ENCODE measurements around the gene ADAMTSL2.

ADAMTSL2 gene

GRCh38 chr9:133513214-133514100, 21.0 kb upstream of the ADAMTSL2 start:
- Histone ChIP-seq H3K18ac (ENCODE audit: low read depth in 1 of 2, low read length in 2 of 2) (peak overlapping the region in 1 of 2 experiments; percentile 14), H3K14ac (ENCODE audit: low read length in 2 of 2) (no peak overlapping the region), H2AFZ (ENCODE audit: low read depth, low read length) (no peak overlapping the region), H3K4me3 (ENCODE audit: insufficient read depth in 1 of 2, low read depth in 1 of 2, low read length in 2 of 2) (no peak overlapping the region), H2BK5ac (ENCODE audit: low read depth, low read length, poor library complexity, severe bottlenecking) (no peak overlapping the region), H2BK12ac (ENCODE audit: low read length in 2 of 2) (no peak overlapping the region), H3K23ac (ENCODE audit: low read length in 2 of 2) (no peak overlapping the region), H3K4me2 (ENCODE audit: low read length, poor library complexity, severe bottlenecking) (no peak overlapping the region), H3K79me1 (replicated peaks; ENCODE audit: low read length, poor library complexity, severe bottlenecking) (no peaks in the 10 kb centered on the region), H4K8ac (ENCODE audit: low read length) (no peak overlapping the region), H2BK15ac (ENCODE audit: low read depth, poor library complexity, severe bottlenecking) (peak overlapping the region; percentile 16), H3K4me1 (ENCODE audit: control insufficient read depth, insufficient read depth, low read depth, low read length) (peaks cover 15% of the 10 kb centered on the region), H2AK5ac (ENCODE audit: low read length, severe bottlenecking) (no peak overlapping the region), H3K36me3 (ENCODE audit: control insufficient read depth in 1 of 2, insufficient read depth in 2 of 2, low read depth in 1 of 2, low read length in 2 of 2) (no peaks in the 10 kb centered on the region), H3K9me3 (ENCODE audit: control insufficient read depth, low read length) (no peaks in the 10 kb centered on the region), H4K91ac (ENCODE audit: low read length) (no peak overlapping the region), H2BK120ac (ENCODE audit: low read depth, low read length) (no peak overlapping the region), H3K27me3 (ENCODE audit: control insufficient read depth in 1 of 2, insufficient read depth in 1 of 2, low read length in 2 of 2) (peaks cover 22 to 51% of the 10 kb centered on the region in 2 experiments), H3K9ac (ENCODE audit: low read length) (no peak overlapping the region), H3K27ac (ENCODE audit: low read length, poor library complexity, severe bottlenecking) (no peak overlapping the region), H3K4ac (ENCODE audit: low read depth in 1 of 2, low read length in 2 of 2) (no peak overlapping the region)
- DNase-seq: no peak
- 87% methylated on average over 25 of the region's 28 CpGs for WGBS

- H2BK12ac ChIP-seq (ENCODE audit: low read length in 2 of 2): no peak overlapping the region
- 82% methylated on average over 14 of the region's 14 CpGs for WGBS
These were observed 19.9 kb upstream of the ADAMTSL2 start for GRCh38 chr9:133514460-133515239.

DNA sequence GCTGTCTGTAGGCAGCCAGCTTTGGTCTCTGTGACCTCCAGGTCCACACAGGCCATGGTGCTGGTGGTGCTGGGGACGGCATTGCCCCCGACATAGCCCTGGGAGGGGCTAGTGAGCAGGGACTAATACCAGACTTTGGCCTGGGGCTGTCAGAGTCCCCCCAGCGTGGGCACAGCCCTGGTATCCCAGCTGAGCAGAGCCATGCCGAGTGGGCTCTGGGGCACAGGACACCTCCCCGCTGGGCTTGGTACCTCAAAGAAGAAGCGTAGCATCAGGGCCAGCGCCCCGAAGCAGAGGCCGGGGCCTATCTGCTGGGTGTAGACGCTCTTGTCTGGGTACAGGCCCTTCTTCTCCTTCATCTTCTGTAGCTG, 19.3 kb upstream of the ADAMTSL2 start:
- Histone ChIP-seq H3K4me1 (ENCODE audit: control insufficient read depth, insufficient read depth, low read depth, low read length) (peaks cover 2% of the 10 kb centered on the region), H3K4ac (ENCODE audit: low read depth in 1 of 2, low read length in 2 of 2) (no peak overlapping the region), H2AFZ (ENCODE audit: low read depth, low read length) (no peak overlapping the region), H2BK120ac (ENCODE audit: low read depth, low read length) (no peak overlapping the region), H2BK5ac (ENCODE audit: low read depth, low read length, poor library complexity, severe bottlenecking) (no peak overlapping the region), H2AK5ac (ENCODE audit: low read length, severe bottlenecking) (no peak overlapping the region), H3K23ac (ENCODE audit: low read length in 2 of 2) (no peak overlapping the region), H3K4me3 (ENCODE audit: insufficient read depth in 1 of 2, low read depth in 1 of 2, low read length in 2 of 2) (no peak overlapping the region), H4K8ac (ENCODE audit: low read length) (no peak overlapping the region), H3K36me3 (ENCODE audit: control insufficient read depth in 1 of 2, insufficient read depth in 2 of 2, low read depth in 1 of 2, low read length in 2 of 2) (no peaks in the 10 kb centered on the region), H3K9me3 (ENCODE audit: control insufficient read depth, low read length) (no peaks in the 10 kb centered on the region), H2BK12ac (ENCODE audit: low read length in 2 of 2) (no peak overlapping the region), H4K91ac (ENCODE audit: low read length) (no peak overlapping the region), H3K18ac (ENCODE audit: low read depth in 1 of 2, low read length in 2 of 2) (no peak overlapping the region), H3K9ac (ENCODE audit: low read length) (no peak overlapping the region), H2BK15ac (ENCODE audit: low read depth, poor library complexity, severe bottlenecking) (peak overlapping the region; percentile 80), H3K14ac (ENCODE audit: low read length in 2 of 2) (no peak overlapping the region), H3K27ac (ENCODE audit: low read length, poor library complexity, severe bottlenecking) (no peak overlapping the region), H3K27me3 (ENCODE audit: control insufficient read depth in 1 of 2, insufficient read depth in 1 of 2, low read length in 2 of 2) (peaks cover 29 to 48% of the 10 kb centered on the region in 2 experiments), H3K79me1 (replicated peaks; ENCODE audit: low read length, poor library complexity, severe bottlenecking) (no peaks in the 10 kb centered on the region), H3K4me2 (ENCODE audit: low read length, poor library complexity, severe bottlenecking) (no peak overlapping the region)
- WGBS: 91% methylated on average over 10 of the region's 10 CpGs
- no peak for DNase-seq

More at GRCh38 chr9:133514460-133515239, 19.9 kb upstream of the ADAMTSL2 start:
- Histone ChIP-seq H3K4ac (ENCODE audit: low read depth in 1 of 2, low read length in 2 of 2) (no peak overlapping the region), H3K14ac (ENCODE audit: low read length in 2 of 2) (no peak overlapping the region), H4K8ac (ENCODE audit: low read length) (no peak overlapping the region), H4K91ac (ENCODE audit: low read length) (no peak overlapping the region), H3K4me1 (ENCODE audit: control insufficient read depth, insufficient read depth, low read depth, low read length) (peaks cover 6% of the 10 kb centered on the region), H2BK120ac (ENCODE audit: low read depth, low read length) (no peak overlapping the region), H3K23ac (ENCODE audit: low read length in 2 of 2) (no peak overlapping the region), H3K27ac (ENCODE audit: low read length, poor library complexity, severe bottlenecking) (no peak overlapping the region), H3K4me2 (ENCODE audit: low read length, poor library complexity, severe bottlenecking) (no peak overlapping the region), H2BK15ac (ENCODE audit: low read depth, poor library complexity, severe bottlenecking) (no peak overlapping the region), H2AK5ac (ENCODE audit: low read length, severe bottlenecking) (no peak overlapping the region), H3K18ac (ENCODE audit: low read depth in 1 of 2, low read length in 2 of 2) (no peak overlapping the region), H3K27me3 (ENCODE audit: control insufficient read depth in 1 of 2, insufficient read depth in 1 of 2, low read length in 2 of 2) (peaks cover 23 to 48% of the 10 kb centered on the region in 2 experiments), H3K9ac (ENCODE audit: low read length) (no peak overlapping the region), H2BK5ac (ENCODE audit: low read depth, low read length, poor library complexity, severe bottlenecking) (no peak overlapping the region), H2AFZ (ENCODE audit: low read depth, low read length) (no peak overlapping the region), H3K79me1 (replicated peaks; ENCODE audit: low read length, poor library complexity, severe bottlenecking) (no peaks in the 10 kb centered on the region), H3K4me3 (ENCODE audit: insufficient read depth in 1 of 2, low read depth in 1 of 2, low read length in 2 of 2) (peak overlapping the region in 1 of 2 experiments; percentile 8), H3K9me3 (ENCODE audit: control insufficient read depth, low read length) (no peaks in the 10 kb centered on the region), H3K36me3 (ENCODE audit: control insufficient read depth in 1 of 2, insufficient read depth in 2 of 2, low read depth in 1 of 2, low read length in 2 of 2) (no peaks in the 10 kb centered on the region)
- no peak for DNase-seq

GRCh38 chr9:133515615-133516255, 18.8 kb upstream of the ADAMTSL2 start:
- DNase-seq: no peak
- Histone ChIP-seq H4K91ac (ENCODE audit: low read length) (no peak overlapping the region), H4K8ac (ENCODE audit: low read length) (no peak overlapping the region), H2BK120ac (ENCODE audit: low read depth, low read length) (no peak overlapping the region), H3K79me1 (replicated peaks; ENCODE audit: low read length, poor library complexity, severe bottlenecking) (no peaks in the 10 kb centered on the region), H3K36me3 (ENCODE audit: control insufficient read depth in 1 of 2, insufficient read depth in 2 of 2, low read depth in 1 of 2, low read length in 2 of 2) (no peaks in the 10 kb centered on the region), H3K9ac (ENCODE audit: low read length) (no peak overlapping the region), H3K4me3 (ENCODE audit: insufficient read depth in 1 of 2, low read depth in 1 of 2, low read length in 2 of 2) (no peak overlapping the region), H2AK5ac (ENCODE audit: low read length, severe bottlenecking) (no peak overlapping the region), H3K9me3 (ENCODE audit: control insufficient read depth, low read length) (no peaks in the 10 kb centered on the region), H3K4ac (ENCODE audit: low read depth in 1 of 2, low read length in 2 of 2) (no peak overlapping the region), H3K4me1 (ENCODE audit: control insufficient read depth, insufficient read depth, low read depth, low read length) (peaks cover 2% of the 10 kb centered on the region), H3K14ac (ENCODE audit: low read length in 2 of 2) (no peak overlapping the region), H2BK5ac (ENCODE audit: low read depth, low read length, poor library complexity, severe bottlenecking) (no peak overlapping the region), H2BK12ac (ENCODE audit: low read length in 2 of 2) (no peak overlapping the region), H2BK15ac (ENCODE audit: low read depth, poor library complexity, severe bottlenecking) (peak overlapping the region; percentile 12), H3K4me2 (ENCODE audit: low read length, poor library complexity, severe bottlenecking) (no peak overlapping the region), H3K23ac (ENCODE audit: low read length in 2 of 2) (no peak overlapping the region), H3K27ac (ENCODE audit: low read length, poor library complexity, severe bottlenecking) (no peak overlapping the region), H3K18ac (ENCODE audit: low read depth in 1 of 2, low read length in 2 of 2) (no peak overlapping the region), H2AFZ (ENCODE audit: low read depth, low read length) (no peak overlapping the region), H3K27me3 (ENCODE audit: control insufficient read depth in 1 of 2, insufficient read depth in 1 of 2, low read length in 2 of 2) (peaks cover 33 to 53% of the 10 kb centered on the region in 2 experiments)
- 85% methylated on average over 17 of the region's 17 CpGs for WGBS
